Liver (tissue), 3 donors: ENCODE results near the gene RAB3GAP2.

Experiments used
- HNF4A ChIP-seq, 2 donors: conservative IDR thresholded peaks; 2 replicates each; pipeline ENCODE4 v1.6.1; 2016; ENCODE audit warnings: antibody characterized with exemption in 2 of 2, mild to moderate bottlenecking in 2 of 2
- TAF1 ChIP-seq: conservative IDR thresholded peaks from 2 replicates; pipeline ENCODE4 v1.6.1; 2016; ENCODE audit warnings: antibody characterized with exemption, mild to moderate bottlenecking
- YY1 ChIP-seq: IDR thresholded peaks from 2 replicates; pipeline ENCODE4 v1.6.1; 2016; ENCODE audit warnings: antibody characterized with exemption, mild to moderate bottlenecking
- TF ChIP-seq, protein P1 (sequence below): fragments of 150-350 bp; IDR thresholded peaks from 2 replicates; pipeline ENCODE4 v1.5.1; 2017; ENCODE audit warnings: improper control_type of control experiment, low read depth, low read length; ENCODE audit not compliant: missing input control
- donor health status: healthy.
- donor health status: healthy.

- TF ChIP-seq YY1 (no peak), TAF1 (no peak), HNF4A (conservative IDR thresholded peaks at IDR 0.05) (no peak)
- TF ChIP-seq, protein P1, sequence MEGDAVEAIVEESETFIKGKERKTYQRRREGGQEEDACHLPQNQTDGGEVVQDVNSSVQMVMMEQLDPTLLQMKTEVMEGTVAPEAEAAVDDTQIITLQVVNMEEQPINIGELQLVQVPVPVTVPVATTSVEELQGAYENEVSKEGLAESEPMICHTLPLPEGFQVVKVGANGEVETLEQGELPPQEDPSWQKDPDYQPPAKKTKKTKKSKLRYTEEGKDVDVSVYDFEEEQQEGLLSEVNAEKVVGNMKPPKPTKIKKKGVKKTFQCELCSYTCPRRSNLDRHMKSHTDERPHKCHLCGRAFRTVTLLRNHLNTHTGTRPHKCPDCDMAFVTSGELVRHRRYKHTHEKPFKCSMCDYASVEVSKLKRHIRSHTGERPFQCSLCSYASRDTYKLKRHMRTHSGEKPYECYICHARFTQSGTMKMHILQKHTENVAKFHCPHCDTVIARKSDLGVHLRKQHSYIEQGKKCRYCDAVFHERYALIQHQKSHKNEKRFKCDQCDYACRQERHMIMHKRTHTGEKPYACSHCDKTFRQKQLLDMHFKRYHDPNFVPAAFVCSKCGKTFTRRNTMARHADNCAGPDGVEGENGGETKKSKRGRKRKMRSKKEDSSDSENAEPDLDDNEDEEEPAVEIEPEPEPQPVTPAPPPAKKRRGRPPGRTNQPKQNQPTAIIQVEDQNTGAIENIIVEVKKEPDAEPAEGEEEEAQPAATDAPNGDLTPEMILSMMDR, result no peak
These were observed 36.8 kb downstream of the RAB3GAP2 start for GRCh38 chr1:220235462-220235861.
